PC-3 (cell line): ENCODE results near the gene NDUFA13. TPM values are rescaled to one million over a fixed set of nuclear protein-coding genes. Genes with fewer than 3 reads are reported as not detected.

Source experiments
- ATAC-seq: fragments of 200-7000 bp; cut with Tn5 transposase; 2 replicates; pipeline ENCODE4 v1.9.1; 2020; ENCODE audit warnings: mild to moderate bottlenecking, moderate library complexity
- BruUV-seq: library from RNA; stranded (reverse); fragments of 400-500 nt; replicated peaks from 2 replicates; lab custom pipeline; 2021; lab: Mats Ljungman, UMichigan
- CTCF ChIA-PET: fragments of 300-600 bp; sonication (Branson Sonifier 250); formaldehyde crosslinking; loops from one replicate; lab custom pipeline; 2022; ENCODE audit warnings: antibody characterized with exemption; lab: Charles Lee
- POLR2A ChIA-PET: fragments of 300-600 bp; sonication (Branson Sonifier 250); formaldehyde crosslinking; loops from one replicate; lab custom pipeline; 2022; ENCODE audit warnings: antibody characterized with exemption; ENCODE audit not compliant: unreplicated experiment; lab: Charles Lee
- DNase-seq: peaks from one replicate; pipeline ENCODE4 v3.0.0-alpha.2; 2015
- H2AFZ ChIP-seq: fragments of 300-600 bp; sonication (generic); 2 replicates; pipeline ENCODE4 v1.6.0; 2016; ENCODE audit warnings: antibody characterized with exemption, low read length
- H3F3A ChIP-seq: fragments of 300-600 bp; sonication (generic); one replicate; pipeline ENCODE4 v1.6.0; 2017; ENCODE audit warnings: antibody characterized with exemption, low read length, control low read depth, mild to moderate bottlenecking; ENCODE audit not compliant: unreplicated experiment
- H3K27ac ChIP-seq: fragments of 300-600 bp; sonication (generic); 2 replicates; pipeline ENCODE4 v1.5.1; 2016; ENCODE audit warnings: mild to moderate bottlenecking, low read length
- H3K27me3 ChIP-seq: fragments of 300-600 bp; sonication (generic); 2 replicates; pipeline ENCODE4 v1.6.1; 2016; ENCODE audit warnings: low read length, mixed read lengths
- H3K36me3 ChIP-seq: fragments of 300-600 bp; sonication (generic); 2 replicates; pipeline ENCODE4 v1.6.1; 2016; ENCODE audit warnings: low read depth, mixed run types, low read length, mixed read lengths
- H3K4me1 ChIP-seq: fragments of 300-600 bp; sonication (generic); 2 replicates; pipeline ENCODE4 v1.5.1; 2016; ENCODE audit warnings: low read length; ENCODE audit not compliant: insufficient read depth
- H3K4me2 ChIP-seq: fragments of 300-600 bp; sonication (generic); 2 replicates; pipeline ENCODE4 v1.6.0; 2016; ENCODE audit warnings: low read length
- H3K4me3 ChIP-seq: fragments of 300-600 bp; sonication (generic); 2 replicates; pipeline ENCODE4 v1.5.1; 2016; ENCODE audit warnings: mild to moderate bottlenecking, low read length, mixed read lengths
- H3K79me2 ChIP-seq: fragments of 300-600 bp; sonication (generic); 2 replicates; pipeline ENCODE4 v1.6.1; 2017; ENCODE audit warnings: low read length, mixed read lengths
- H3K9ac ChIP-seq: fragments of 300-600 bp; sonication (generic); 2 replicates; pipeline ENCODE4 v1.6.0; 2016; ENCODE audit warnings: mild to moderate bottlenecking, low read length
- H3K9me2 ChIP-seq: fragments of 300-600 bp; sonication (generic); replicated peaks from 2 replicates; pipeline ENCODE4 v1.6.1; 2016; ENCODE audit warnings: mixed run types, low read length, mixed read lengths
- H3K9me3 ChIP-seq: fragments of 300-600 bp; sonication (generic); 2 replicates; pipeline ENCODE4 v1.6.1; 2016; ENCODE audit warnings: low read length, mixed read lengths
- H4K20me1 ChIP-seq: fragments of 300-600 bp; sonication (generic); 2 replicates; pipeline ENCODE4 v1.6.1; 2016; ENCODE audit warnings: low read length, mixed read lengths
- CTCF ChIP-seq: fragments of 300-600 bp; sonication (generic); conservative IDR thresholded peaks from 2 replicates; pipeline ENCODE4 v1.5.1; 2017; ENCODE audit warnings: antibody characterized with exemption, low read depth, mild to moderate bottlenecking, low read length
- EZH2 ChIP-seq: fragments of 300-600 bp; sonication (generic); IDR thresholded peaks from one replicate; pipeline ENCODE4 v1.6.1; 2017; ENCODE audit warnings: antibody characterized with exemption, mild to moderate bottlenecking, low read length; ENCODE audit not compliant: unreplicated experiment
- EZH2phosphoT487 ChIP-seq: fragments of 300-600 bp; sonication (generic); IDR thresholded peaks from 2 replicates; pipeline ENCODE4 v1.6.1; 2018; ENCODE audit warnings: mild to moderate bottlenecking, antibody characterized with exemption, low read length, borderline replicate concordance
- intact Hi-C: fragments of 100-400 bp; cut with micrococcal nuclease; formaldehyde crosslinking; loops from 2 replicates; pipeline ENCODE4 v1.9.0; 2023
- total RNA-seq: library from RNA; depleted of rRNA; stranded (reverse); fragments of >200 nt; gene quantifications from 2 replicates; pipeline ENCODE4 v1.2.3, GENCODE V29; 2014

NDUFA13 gene
- total RNA-seq, 1 experiment from 2014 or later = 481 TPM

DNA sequence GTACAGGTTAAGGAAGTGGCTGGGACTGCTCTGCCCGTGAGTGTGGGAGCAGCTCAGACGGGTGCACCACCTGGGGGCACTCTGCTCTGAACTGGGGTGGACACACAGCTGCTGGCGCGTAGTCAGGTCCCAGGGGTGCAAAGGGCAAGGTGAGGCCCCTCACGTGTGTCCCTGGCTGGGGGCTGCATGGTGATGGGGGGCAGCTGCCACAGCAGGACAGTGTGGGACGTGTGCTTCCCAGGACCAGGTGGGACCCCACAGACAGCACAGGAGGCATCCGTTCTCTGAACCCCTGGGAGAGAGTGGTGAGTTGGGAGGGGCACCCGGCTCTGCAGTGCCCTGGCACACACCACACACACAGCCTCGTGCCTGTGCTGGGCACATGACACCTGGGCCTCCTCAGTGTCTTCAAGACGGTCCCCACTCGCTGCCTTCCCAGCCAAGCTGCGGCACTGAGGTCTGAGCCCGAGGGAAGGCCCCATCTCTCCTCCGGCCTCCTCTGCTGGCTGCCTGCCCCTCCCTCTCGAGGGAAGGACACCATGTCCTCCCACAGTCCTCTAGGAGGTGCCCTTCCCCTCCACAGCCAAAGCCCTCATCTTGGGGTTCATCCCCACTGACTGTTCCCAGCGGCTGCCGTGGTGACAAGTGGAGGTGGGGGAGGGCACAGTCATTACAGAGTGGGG is 46.8 kb downstream of the NDUFA13 start:
- Histone ChIP-seq H3K9me2 (no peaks in the 10 kb centered on the region), H2AFZ (no peak overlapping the region), H3K4me3 (no peak overlapping the region), H3F3A (no peaks in the 10 kb centered on the region), H4K20me1 (no peaks in the 10 kb centered on the region), H3K9me3 (no peaks in the 10 kb centered on the region), H3K79me2 (no peaks in the 10 kb centered on the region), H3K4me1 (no peaks in the 10 kb centered on the region), H3K27ac (no peak overlapping the region), H3K36me3 (peaks cover 6% of the 10 kb centered on the region; the same call in 1 of the 2 replicates), H3K4me2 (no peak overlapping the region), H3K9ac (no peak overlapping the region), H3K27me3 (no peaks in the 10 kb centered on the region)
- ChIA-PET POLR2A (no interaction called here), CTCF (no interaction called here)
- DNase-seq (no peak), ATAC-seq (no peak)
- intact Hi-C loops = no loop called here
- TF ChIP-seq EZH2 = no peak
- TF ChIP-seq CTCF = 0 out of 2 replicates have a peak, but pooled peaks have one; percentile 18
- TF ChIP-seq EZH2phosphoT487 = no peak
- BruUV-seq = no TSS peak

DNA sequence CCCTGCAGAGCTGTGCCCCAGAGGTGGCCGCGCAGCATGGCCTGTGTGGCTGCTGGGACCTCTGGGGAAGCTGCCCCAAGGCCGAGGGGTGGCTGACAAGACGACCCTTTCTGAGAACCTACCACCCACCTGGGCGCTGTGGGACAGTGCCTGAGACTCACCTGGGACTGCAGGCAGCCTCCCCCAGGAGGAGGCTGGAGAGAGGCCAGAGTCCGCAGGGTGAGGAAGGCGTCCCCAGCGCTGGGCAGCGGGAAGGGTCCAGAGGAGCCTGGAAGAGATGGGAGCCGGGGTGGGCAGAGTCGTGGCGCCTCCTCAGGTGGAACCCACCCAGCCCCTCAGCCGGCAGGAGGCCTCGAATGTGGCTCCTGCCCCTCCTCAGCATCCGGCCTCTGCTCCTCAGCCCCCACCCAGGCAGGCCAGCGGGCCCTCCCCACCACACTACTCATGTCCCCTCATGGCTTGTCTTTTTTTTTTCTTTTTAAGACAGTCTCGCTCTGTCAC is 47.4 kb downstream of the NDUFA13 start:
- no TSS peak for BruUV-seq
- ATAC-seq = no peak
- intact Hi-C loops = no loop called here

More for the DNA sequence above, 47.4 kb downstream of the NDUFA13 start:
- ChIA-PET POLR2A (no interaction called here), CTCF (no interaction called here)
- Histone ChIP-seq H3K36me3 (peaks cover 6% of the 10 kb centered on the region; the same call in 1 of the 2 replicates), H2AFZ (no peak overlapping the region), H3F3A (no peaks in the 10 kb centered on the region), H3K79me2 (no peaks in the 10 kb centered on the region), H3K9me2 (no peaks in the 10 kb centered on the region), H3K9ac (no peak overlapping the region), H3K27me3 (no peaks in the 10 kb centered on the region), H3K4me2 (no peak overlapping the region), H3K9me3 (no peaks in the 10 kb centered on the region), H3K4me3 (no peak overlapping the region), H4K20me1 (no peaks in the 10 kb centered on the region), H3K4me1 (no peaks in the 10 kb centered on the region), H3K27ac (no peak overlapping the region)
- DNase-seq = no peak
- TF ChIP-seq EZH2 (no peak), CTCF (0 out of 2 replicates have a peak, but pooled peaks have one; percentile 4), EZH2phosphoT487 (no peak)
